Fibroblast of skin of left biceps (primary cell): ENCODE data around the gene UVSSA.
A peak's percentile ranks its signal among the peaks of the same experiment; 100 is the strongest.

Experiments
- DNase-seq, 2 experiments: peaks; one replicate each; pipeline ENCODE4 v3.0.0-alpha.2; 2013; ENCODE audit warnings: low read depth in 2 of 2

Gene UVSSA

GRCh38 chr4:1346781-1347409, at the start of gene UVSSA:
UVSSA (plus strand) TSS chr4:1347208; CDS start chr4:1348092, 884 bp downstream.
- peak; percentile 98 to 99 for DNase-seq

- no peak for DNase-seq
Measured at GRCh38 chr4:1297456-1298325, 49.3 kb upstream of the UVSSA start.

- DNase-seq: no peak
Measured at GRCh38 chr4:1298461-1298860, 48.5 kb upstream of the UVSSA start.

- DNase-seq: no peak
Measured at GRCh38 chr4:1299301-1299860, 47.6 kb upstream of the UVSSA start.

GRCh38 chr4:1300466-1301455, 46.2 kb upstream of the UVSSA start:
- DNase-seq: no peak

- no peak for DNase-seq
Measured at GRCh38 chr4:1302159-1302558, 44.8 kb upstream of the UVSSA start.

GRCh38 chr4:1305261-1305711, 41.7 kb upstream of the UVSSA start:
- DNase-seq: no peak

- DNase-seq: no peak
Measured at GRCh38 chr4:1305781-1306455, 41.1 kb upstream of the UVSSA start.

GRCh38 chr4:1307951-1308735, 38.9 kb upstream of the UVSSA start:
- DNase-seq: no peak

- peak; percentile 72 to 73 for DNase-seq
Measured at GRCh38 chr4:1309261-1310010, 37.6 kb upstream of the UVSSA start.

- no peak for DNase-seq
Measured at GRCh38 chr4:1310031-1310795, 36.8 kb upstream of the UVSSA start.

GRCh38 chr4:1310796-1311631, 36.0 kb upstream of the UVSSA start:
- DNase-seq: no peak

- no peak for DNase-seq
Measured at GRCh38 chr4:1312821-1313640, 34.0 kb upstream of the UVSSA start.

- DNase-seq: no peak
Measured at GRCh38 chr4:1315306-1315705, 31.7 kb upstream of the UVSSA start.

- DNase-seq: no peak
Measured at GRCh38 chr4:1315836-1316536, 31.0 kb upstream of the UVSSA start.

GRCh38 chr4:1316537-1317168, 30.4 kb upstream of the UVSSA start:
- no peak for DNase-seq
